CD4-positive, alpha-beta T cell treated with Interleukin-10 for 1 hour (primary cell): Measurements from ENCODE around the gene AKR7A3.
"Not testable (repeated sequence)": the region's sequence is repeated elsewhere in the genome, so short reads cannot be mapped to it uniquely, and the experiment has no call there.

ENCODE experiments used
- DNase-seq: peaks from one replicate; pipeline ENCODE4 v3.0.0-alpha.2; 2020

AKR7A3 gene

DNA sequence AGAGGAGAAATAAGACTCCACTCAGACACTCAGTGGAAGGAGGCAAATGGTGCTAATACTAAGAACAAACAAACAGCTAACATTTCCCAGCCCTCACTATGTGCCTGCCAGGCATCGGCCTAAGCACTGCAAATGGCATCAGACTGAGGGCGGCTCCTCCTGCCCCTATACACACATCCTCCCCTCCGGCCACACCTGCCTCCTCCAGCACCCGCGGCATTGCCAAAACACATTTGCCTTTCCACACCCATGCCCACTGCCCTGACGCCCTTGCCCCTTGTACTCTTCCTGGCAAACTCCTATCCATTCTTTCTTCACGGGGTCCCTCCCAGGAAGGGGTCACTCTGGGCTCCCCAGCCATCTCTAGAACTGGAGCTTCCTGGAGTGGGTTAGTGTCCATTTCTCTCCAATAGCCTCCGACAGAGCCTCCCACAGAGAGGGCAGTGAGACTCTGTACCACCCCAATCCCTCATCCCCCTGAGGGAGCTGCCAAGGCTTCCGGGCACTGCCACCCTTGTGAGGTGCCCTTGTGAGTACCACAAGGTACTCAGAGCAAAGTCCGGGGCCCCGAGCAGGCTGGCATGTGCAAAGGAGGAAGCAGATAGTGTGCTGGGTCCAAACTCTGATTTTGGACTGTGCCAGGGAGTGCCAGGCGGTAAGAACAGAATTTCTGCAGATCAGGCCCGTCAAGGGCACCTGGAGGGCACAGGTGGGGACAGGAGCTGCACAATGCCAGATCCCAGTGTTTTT, 959 bp downstream of the AKR7A3 start:
- DNase-seq: no peak

DNA sequence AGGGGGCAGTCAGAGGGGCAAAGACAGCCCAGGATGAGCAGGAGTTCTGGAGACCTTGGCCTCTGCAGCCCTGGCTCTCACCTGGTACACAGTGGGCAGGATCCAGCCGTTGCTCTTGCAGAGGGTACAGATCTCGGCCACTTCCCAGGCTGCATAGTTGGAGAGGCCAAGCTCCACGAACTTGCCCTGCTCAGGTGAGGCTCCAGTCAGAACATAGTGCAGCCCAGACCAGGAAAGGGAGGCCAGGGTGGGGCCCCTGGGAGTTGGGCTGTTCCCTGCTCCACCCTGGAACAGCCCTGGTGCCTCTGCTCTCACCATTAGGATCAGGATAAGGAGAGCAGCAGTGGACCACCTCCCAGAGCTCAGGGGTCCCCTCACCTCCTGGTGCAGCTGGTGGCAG, 2.8 kb downstream of the AKR7A3 start:
- DNase-seq: not testable (repeated sequence)

DNA sequence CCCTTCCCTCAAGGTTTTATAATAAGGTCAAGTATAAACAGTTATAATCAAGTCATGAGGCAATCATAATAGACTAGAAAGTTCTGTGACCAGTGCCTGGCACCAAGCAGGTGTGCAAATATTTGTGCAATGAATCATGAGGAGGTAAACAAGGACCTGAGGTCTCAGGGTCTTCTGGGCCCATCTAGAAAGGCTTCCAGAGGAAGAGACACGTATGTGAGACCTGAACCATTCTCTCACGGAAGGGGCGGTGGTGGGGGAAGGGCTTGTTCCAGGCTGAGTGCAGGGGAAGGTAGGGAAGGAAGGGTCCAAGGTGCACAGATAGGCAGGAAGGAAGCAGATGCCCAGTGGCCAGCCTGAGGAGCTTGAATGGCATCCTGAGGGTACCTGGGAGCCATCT, 3.2 kb downstream of the AKR7A3 start:
- not testable (repeated sequence) for DNase-seq

DNA sequence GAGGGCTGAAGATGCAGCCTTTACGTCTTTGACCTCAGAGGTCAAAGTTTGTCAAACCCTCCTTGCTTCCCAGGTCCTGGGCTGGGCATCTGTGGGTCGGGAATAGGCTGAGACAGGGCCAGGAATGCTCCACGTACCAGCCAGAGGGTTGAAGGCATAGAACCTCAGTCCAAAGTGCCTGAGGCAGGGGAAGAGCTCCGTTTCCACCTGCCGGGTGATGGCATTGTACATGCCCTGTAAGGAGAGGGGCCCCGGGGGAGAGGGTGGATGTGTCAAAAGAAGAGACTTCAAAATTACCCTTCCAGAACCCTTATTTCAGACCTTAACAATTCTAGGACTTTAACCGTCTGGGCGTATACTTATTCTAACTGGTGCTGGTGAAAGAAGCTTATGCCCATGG, 3.7 kb downstream of the AKR7A3 start:
- no peak for DNase-seq

DNA sequence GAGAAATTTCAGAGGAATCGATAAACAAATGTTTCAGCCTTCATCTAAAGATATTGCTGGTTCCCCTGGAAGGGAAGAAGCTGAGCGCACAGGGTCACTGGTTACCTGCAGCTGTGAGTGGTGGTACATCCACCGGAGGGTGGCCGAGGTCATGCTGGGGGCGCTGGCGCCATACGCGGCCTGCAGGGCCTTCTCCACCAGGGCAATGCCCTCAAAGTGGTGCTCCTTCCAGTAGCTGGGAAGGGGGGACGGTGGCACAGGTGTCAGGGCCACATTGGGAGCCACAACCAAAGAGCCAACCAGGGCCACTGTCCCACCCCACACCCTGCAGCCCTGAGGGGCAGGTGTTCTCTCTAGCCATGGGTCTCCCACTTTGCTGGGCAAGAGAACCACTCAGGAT, 4.7 kb downstream of the AKR7A3 start:
- DNase-seq: no peak

DNA sequence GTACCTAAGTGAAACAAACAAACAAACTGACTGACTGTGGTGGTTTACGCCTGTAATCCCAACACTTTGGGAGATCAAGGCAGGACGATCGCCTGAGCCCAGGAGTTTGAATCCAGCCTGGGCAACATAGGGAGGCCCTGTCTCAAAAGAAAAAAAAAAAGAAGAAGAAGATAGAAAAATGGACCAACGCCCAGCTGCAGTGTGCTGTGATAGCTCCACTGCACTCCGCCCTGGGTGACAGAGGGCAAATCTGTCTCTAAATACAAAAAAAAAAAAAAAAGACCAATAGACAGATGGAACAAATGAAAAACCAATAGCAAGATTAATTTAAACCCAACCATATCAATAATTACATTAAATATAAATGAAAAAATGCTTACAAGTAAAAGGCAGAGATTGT, 13.9 kb downstream of the AKR7A3 start:
- no peak for DNase-seq

DNA sequence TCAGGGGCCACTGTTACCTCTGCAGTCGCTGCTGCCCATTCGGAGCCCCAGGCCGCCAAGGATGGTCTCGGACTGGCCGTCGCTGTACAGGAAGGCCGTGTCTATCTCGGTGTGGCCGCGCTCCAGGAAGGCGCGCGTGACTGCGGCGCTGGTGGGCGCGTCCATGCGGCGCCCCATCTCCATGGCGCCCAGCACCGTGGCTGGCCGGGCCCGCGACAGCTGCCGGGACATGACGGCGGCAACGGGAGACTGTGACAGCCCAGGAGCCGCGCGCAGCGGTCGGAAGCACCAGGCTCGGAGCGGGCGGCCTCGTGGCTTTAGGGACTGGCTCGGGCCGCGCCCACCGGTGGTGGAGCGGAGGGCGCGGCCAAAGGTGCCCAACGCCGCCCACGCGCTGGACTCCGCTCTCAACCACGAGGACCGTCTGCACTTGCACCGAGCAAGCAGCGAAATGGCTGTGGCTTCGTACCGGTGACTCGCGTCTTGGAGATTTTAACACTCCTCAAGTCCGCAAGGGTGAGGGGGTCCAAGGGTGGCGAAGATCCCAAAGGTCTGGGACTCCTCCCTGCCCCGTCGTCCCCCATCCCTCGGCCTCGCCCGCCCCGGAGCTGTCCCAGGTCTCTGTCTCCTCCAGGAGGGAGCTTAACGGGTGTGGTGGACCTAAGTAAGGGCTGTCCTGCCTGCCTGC, 14.6 kb downstream of the AKR7A3 start:
- DNase-seq: not testable (repeated sequence)

DNA sequence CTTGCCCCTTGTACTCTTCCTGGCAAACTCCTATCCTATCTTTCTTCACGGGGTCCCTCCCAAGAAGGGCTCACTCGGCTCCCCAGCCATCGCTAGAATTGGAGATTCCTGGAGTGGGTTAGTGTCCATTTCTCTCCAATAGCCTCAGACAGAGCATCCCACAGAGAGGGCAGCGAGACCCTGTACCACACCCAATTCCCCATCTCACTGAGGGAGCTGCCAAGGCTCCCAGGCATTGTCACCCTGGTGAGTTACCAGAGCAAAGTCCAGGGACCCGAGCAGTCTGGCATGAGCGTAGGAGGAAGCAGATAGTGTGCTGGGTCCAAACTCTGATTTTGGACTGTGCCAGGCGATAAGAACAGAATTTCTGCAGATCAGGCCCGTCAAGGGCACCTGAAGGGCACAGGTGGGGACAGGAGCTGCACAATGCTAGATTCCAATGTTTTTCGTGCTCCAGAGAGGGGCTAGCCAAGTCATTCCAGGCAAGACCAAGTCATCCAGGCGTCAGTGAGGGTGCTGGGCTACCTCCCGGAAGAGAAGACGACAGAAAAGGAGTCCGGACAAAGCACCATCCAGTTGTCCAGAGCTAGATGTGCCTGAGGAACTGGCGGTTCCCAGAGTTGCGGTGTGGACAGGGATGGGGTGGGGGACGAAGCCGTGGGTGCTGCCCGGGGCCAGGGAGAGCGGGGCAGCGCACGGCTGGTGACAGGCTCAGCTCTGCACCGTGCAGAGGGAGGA, 15.3 kb downstream of the AKR7A3 start:
- no peak for DNase-seq

DNA sequence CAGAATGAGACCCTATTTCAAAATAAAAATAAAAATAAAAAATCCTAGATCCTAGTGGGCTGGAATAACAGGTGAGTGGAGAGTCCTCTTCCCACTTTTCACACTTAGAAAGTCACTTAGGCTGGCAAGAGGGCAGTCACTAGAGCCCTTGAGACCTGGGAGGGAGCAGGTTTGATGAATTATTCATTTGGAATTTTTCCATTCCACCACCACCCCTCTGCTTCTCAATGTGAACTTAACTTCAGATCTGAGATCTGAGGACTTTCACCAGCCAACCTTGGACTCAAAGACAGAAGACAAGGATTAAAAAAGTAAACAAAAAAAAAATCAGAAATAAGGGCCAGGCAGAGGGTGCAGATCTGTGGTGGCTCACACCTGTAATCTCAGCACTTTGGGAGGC, 16.5 kb downstream of the AKR7A3 start:
- DNase-seq: no peak

DNA sequence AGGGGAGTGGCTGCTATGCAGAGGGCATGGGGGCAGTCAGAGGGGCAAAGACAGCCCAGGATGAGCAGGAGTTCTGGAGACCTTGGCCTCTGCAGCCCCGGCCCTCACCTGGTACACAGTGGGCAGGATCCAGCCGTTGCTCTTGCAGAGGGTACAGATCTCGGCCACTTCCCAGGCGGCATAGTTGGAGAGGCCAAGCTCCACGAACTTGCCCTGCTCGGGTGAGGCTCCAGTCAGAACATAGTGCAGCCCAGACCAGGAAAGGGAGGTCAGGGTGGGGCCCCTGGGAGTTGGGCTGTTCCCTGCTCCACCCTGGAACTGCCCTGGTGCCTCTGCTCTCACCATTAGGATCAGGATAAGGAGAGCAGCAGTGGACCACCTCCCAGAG, 18.2 kb downstream of the AKR7A3 start:
- not testable (repeated sequence) for DNase-seq

DNA sequence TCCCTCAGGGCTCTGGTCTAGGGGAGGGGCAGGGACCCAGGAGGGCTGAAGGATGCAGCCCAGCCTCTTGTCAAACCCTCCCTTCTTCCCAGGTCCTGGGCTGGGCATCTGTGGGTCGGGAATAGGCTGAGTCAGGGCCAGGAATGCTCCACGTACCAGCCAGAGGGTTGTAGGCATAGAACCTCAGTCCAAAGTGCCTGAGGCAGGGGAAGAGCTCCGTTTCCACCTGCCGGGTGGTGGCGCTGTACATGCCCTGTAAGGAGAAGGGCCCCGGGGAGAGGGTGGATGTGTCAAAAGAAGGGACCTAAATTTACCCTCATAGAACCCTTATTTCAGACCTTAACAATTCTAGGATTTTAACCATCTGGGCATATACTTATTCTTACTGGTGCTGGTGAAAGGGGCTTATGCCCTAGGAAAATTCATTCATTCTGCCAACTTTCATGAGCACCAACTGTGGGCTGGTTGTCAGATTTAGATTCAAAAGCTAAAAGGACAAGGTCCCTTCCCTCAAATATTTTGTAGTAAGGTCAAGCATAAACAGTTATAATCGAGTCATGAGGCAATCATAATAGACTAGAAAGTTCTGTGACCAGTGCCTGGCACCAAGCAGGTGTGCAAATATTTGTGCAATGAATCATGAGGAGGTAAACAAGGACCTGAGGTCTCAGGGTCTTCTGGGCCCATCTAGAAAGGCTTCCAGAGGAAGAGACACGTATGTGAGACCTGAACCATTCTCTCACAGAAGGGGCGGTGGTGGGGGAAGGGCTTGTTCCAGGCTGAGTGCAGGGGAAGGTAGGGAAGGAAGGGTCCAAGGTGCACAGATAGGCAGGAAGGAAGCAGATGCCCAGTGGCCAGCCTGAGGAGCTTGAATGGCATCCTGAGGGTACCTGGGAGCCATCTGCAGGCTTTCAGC, 18.9 kb downstream of the AKR7A3 start:
- not testable (repeated sequence) for DNase-seq

DNA sequence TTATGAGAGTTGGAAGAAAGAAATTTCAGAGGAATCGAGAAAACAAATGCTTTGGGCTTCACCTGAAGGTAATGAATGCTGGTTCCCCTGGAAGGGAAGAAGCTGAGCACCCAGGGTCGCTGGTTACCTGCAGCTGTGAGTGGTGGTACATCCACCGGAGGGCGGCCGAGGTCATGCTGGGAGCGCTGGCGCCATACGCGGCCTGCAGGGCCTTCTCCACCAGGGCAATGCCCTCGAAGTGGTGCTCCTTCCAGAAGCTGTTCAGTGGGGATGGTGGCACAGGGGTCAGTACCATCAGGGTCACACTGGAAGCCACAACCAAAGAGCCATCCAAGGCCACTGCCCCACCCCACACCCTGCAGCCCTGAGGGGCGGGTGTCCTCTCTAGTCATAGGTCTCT, 20.1 kb downstream of the AKR7A3 start:
- DNase-seq: no peak

DNA sequence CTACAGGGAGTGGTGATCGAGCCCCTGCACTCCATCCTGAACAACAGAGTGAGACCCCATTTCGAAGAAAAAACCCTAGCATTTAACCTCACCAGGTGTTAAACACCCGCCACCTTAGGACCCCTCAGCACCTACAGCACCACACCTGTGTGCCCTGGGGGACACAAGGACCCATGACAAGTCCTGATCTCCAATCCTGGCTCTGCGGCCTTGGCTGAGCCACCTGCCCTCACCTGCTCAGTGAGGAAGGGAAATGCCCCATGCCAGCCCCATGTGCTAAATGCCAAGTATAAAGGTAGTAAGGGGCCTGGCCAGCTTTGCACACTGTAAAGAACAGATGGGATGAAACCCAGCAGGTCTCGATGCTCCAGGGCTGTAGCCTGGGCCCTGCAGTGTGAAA, 25.8 kb downstream of the AKR7A3 start:
- no peak for DNase-seq

DNA sequence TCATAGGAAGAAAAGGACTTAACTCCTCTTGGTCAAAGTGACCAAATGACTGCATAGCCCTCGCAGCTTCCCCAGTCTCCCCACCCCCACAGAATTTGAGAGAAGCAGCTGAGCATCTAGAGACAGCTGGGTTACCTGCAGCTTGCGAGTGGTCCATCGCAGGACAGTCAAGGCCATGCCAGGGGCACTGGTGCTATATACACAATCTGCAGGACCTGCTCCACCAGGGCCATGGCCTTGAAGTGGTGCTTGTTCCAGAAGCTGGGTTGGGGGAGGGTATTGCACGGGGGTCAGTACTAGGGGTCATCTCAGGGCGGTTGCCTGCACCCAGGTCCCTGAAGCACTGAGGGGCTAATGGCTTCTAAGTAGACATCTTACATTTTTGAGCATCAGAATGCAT, 26.5 kb downstream of the AKR7A3 start:
- no peak for DNase-seq

DNA sequence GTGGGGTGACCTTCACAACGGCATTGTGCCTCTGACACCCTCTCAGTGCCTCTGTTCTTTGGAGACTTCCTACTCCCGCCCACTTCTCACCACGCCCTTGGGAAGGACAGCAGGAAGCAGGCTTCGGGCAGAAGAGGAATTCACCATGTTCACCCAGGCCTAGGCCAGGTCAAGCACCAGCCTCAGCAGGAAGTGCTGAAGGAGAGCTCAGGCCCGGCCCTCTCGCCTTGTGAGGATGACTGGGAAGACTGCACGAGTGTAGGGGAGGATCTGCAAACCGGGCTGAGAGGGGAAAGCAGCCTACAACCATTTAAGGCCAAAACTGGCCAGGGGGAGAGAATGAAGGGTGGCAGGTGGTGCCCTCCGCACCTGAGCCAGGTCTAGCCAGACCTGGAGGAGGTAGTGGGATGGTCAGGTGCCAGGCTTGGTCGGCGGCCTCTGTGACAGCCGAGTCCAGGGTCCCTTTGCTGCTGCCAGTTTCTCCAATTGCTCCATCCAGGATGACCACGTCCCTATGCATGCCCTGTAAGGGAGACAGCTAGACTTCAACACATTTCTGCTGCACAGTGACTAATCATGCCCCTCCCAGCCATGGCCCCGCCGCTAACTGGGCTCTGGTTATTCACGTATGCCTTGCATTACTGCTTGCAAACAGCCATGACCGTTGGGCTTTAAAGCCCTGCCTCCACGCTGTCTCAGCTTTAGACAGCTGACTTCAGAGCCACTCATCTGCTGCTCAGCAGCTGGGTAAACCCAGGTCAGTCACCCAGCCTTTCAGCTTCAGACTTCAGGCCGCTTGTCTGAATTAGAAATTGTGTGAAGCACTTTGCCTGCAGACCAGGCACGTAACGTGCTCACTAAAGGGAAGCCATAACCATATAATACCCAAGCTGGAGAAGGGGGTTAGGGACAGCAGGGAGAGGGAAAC, 28.1 kb downstream of the AKR7A3 start:
- DNase-seq: no peak

DNA sequence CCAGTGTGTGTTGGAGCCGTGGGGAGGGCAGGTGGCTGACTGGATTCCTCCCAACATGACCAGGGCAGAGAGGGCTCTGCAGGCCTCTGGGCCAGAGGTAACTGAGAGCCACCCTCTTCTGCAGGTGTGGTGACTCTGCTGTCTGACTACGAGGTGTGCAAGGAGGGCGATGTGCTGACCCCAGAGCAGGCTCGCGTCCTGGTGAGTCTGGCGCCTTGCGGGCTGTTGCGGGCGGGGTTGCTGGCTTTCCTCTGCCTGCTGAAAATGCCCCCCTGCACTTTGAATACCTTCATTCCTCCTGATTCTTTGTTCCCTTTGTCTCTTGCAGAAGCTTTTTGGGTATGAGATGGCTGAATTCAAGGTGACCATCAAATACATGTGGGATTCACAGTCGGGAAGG, 30.2 kb downstream of the AKR7A3 start:
- no peak for DNase-seq

DNA sequence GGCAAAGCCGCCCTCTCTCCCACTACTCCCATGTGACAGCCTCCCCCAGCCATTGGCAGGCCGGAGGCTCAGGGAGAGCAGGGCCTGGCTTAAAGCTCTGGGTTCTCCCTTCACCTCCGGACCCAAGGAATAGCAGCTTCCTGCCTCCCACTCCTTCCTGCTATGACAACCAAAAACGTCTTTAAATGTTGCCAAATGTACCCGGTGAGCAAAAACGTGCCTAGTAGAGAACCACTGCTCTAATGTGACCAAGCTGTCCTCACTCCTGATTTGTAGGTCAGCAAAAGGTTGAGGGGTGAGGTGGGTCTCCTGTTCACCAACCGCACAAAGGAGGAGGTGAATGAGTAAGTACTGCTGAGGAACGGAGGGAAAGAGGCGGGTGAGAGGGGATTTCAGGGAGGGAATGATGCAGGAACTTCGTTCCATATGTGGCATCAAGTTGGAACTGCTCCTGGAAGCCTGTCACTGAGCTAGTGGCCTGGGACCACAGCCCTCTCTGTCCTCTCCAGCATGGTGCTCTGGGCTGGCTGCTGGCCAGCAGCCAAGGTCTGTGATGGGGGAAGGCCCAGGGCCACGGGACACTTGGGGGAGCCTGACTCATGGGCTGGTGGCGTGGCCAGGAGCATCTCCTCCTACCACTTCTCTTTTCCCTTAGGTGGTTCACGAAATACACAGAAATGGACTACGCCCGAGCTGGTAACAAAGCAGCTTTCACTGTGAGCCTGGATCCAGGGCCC, 31.2 kb downstream of the AKR7A3 start:
- DNase-seq: no peak

DNA sequence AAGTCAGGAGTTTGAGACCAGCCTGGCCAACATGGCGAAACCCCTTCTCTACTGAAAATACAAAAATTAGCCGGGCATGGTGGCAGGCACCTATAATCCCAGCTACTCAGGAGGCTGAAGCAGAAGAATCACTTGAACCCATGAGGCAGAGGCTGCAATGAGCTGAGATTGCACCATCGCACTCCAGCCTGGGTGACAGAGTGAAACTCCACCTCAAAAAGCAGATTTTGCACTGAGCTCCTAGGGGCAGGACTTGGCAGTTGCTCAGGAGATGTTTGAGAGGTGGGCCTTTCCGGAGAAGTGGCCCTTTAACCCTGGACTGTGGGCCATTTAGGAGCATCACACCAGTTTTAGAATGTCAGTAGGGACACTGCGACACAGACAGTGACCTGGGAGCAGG, 32.3 kb downstream of the AKR7A3 start:
- not testable (repeated sequence) for DNase-seq

DNA sequence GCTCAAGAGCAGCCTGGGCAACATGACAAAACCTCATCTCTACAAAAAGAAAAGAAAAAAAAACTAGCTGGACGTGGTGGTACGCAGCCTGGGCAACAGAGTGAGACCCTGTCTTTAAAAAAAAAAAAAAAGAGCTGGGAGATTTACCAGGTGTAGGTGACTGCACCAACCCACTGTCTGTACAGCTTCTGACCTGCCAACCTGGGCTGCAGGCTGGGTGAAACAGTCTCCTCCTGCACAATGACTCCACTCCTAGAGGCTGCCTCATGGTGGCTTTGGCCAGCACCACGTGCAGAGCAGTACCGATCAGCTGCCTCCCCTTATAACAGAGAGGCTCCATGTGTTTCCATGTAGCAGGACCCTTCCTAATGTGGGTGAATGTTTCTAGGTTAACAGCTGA, 33.3 kb downstream of the AKR7A3 start:
- DNase-seq: no peak

DNA sequence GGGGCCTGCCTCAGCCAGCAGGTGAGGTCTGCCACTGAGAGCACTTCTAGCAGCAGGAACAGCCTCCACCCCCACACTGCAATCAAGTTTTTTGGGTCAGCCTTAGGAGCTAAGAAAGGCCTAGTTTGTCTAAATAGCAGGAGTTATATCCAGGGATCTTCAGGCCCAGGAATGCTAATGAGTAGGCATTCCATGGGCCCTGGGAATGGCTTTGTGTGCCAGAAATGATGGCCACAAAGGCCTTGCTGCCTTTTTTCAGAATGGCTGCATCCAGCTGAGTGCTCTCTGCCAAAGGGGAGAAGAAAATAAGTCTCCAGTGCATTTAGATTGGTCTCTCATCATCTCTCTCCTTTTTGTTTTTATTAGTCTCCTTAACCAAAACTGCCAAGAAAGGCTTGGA, 34.2 kb downstream of the AKR7A3 start:
- no peak for DNase-seq
